HL-60 (cell line): Measurements from ENCODE around the gene TNP2.

Source experiments
- DNase-seq, 2 experiments: peaks; one replicate each; pipeline ENCODE4 v3.0.0-alpha.2; 2010 to 2020; ENCODE audit warnings: low read depth in 1 of 2, low spot score in 1 of 2
- H3K27ac ChIP-seq: fragments of 250-450 bp; sonication (Bioruptor Pico); replicated peaks from 2 replicates; pipeline ENCODE4 v1.5.1; 2020; ENCODE audit warnings: mild to moderate bottlenecking, moderate library complexity
- H3K27me3 ChIP-seq: fragments of 250-450 bp; sonication (Bioruptor Pico); 2 replicates; pipeline ENCODE4 v1.5.1; 2021; ENCODE audit warnings: mild to moderate bottlenecking, moderate library complexity; ENCODE audit not compliant: insufficient read depth, poor library complexity, severe bottlenecking
- H3K4me3 ChIP-seq: replicated peaks from 2 replicates; pipeline ENCODE4 v1.5.1; 2011; ENCODE audit warnings: mild to moderate bottlenecking, control low read depth, low read length; ENCODE audit not compliant: insufficient read depth
- CTCF ChIP-seq: IDR thresholded peaks from one replicate; pipeline ENCODE4 v1.5.1; 2011; ENCODE audit warnings: low read length, control low read depth, inconsistent platforms; ENCODE audit not compliant: insufficient read depth
- GABPA ChIP-seq: IDR thresholded peaks from 2 replicates; pipeline ENCODE4 v1.6.1; 2012; ENCODE audit warnings: low read depth
- POLR2AphosphoS5 ChIP-seq: IDR thresholded peaks from 2 replicates; pipeline ENCODE4 v1.6.1; 2012; ENCODE audit warnings: low read depth
- REST ChIP-seq: IDR thresholded peaks from 2 replicates; pipeline ENCODE4 v1.6.1; 2012; ENCODE audit warnings: low read depth; ENCODE audit not compliant: insufficient replicate concordance
- SPI1 ChIP-seq: IDR thresholded peaks from 2 replicates; pipeline ENCODE4 v1.6.1; 2012; ENCODE audit warnings: low read depth, mild to moderate bottlenecking, borderline replicate concordance

TNP2 gene

GRCh38 chr16:11280616-11281522, 11.7 kb upstream of the TNP2 start, which contains the start of gene PRM1:
Gene PRM1, minus strand, starts transcription at chr16:11281330. Its CDS starts 92 bp downstream, at chr16:11281238.
- H3K27me3 ChIP-seq = no peaks in the 10 kb centered on the region
- H3K4me3 ChIP-seq = no peak within 1 kb of the TSS
- TF ChIP-seq REST (no peak), GABPA (no peak), CTCF (no peak), SPI1 (no peak), POLR2AphosphoS5 (no peak)
- H3K27ac ChIP-seq = no peak within 1 kb of the TSS
- DNase-seq = no peak

- Histone ChIP-seq H3K27ac (peak overlapping the region; percentile 43), H3K4me3 (no peak overlapping the region), H3K27me3 (no peaks in the 10 kb centered on the region)
- no peak for DNase-seq
- TF ChIP-seq SPI1 (peak; percentile 93), REST (no peak)
Observed at GRCh38 chr16:11278681-11279628, 9.8 kb upstream of the TNP2 start.

GRCh38 chr16:11277607-11278337, 8.6 kb upstream of the TNP2 start:
- TF ChIP-seq REST (no peak), GABPA (no peak), SPI1 (no peak), POLR2AphosphoS5 (no peak), CTCF (no peak)
- DNase-seq = no peak
- no peak overlapping the region for H3K27ac ChIP-seq
- H3K27me3 ChIP-seq = no peaks in the 10 kb centered on the region
- no peak overlapping the region for H3K4me3 ChIP-seq
